CD1c-positive myeloid dendritic cell (primary cell): ENCODE data around the gene AUTS2.

Experiments
- DNase-seq: peaks from one replicate; pipeline ENCODE4 v3.0.0-alpha.2; 2016; ENCODE audit errors: extremely low spot score

The AUTS2 gene

DNA sequence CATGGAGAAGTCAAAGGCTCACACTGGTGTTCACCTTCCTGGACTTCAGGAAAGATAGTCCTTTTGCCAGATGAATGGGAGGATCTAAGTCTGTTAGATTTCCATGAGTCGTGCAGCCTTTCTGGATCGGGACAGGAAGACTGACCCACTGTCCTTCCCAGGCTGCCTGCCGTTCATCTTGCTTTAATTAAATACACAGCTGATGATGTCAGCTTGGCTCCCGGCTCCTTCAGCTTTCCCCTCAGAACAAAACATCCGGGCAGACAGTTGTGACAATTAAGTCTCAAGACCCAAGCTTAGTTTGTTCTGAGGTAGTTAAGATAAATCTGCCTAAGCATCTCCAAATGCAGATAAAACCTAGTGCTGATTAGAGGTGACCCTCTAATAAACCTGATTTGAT is 58.6 kb downstream of the AUTS2 start:
- DNase-seq = no peak

- DNase-seq = no peak
Measured at GRCh38 chr7:69657331-69657730, 59.1 kb downstream of the AUTS2 start.

DNA sequence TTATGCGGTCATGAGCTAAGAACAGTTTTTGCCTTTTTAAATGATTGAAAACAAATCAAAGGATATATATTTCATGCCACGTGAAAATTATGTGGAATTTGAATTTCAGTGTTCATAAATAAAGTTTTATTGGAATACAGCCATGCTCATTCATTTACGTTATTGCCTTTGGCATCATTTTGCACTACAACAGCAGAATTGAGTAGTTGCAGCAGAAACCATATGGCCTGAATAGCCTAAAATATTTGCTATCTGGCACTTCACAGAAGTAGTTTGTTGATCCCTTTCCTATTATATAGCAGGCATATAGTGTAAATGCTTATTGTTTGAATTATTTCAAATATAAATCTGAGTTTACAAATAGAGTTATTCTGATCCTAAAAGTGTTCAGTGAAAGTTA is 59.7 kb downstream of the AUTS2 start:
- DNase-seq = no peak

GRCh38 chr7:69659983-69660382 is 61.7 kb downstream of the AUTS2 start:
- DNase-seq = no peak

GRCh38 chr7:69661342-69661741 is 63.1 kb downstream of the AUTS2 start:
- DNase-seq = no peak

- no peak for DNase-seq
Measured at GRCh38 chr7:69663911-69664832, 65.9 kb downstream of the AUTS2 start.

DNA sequence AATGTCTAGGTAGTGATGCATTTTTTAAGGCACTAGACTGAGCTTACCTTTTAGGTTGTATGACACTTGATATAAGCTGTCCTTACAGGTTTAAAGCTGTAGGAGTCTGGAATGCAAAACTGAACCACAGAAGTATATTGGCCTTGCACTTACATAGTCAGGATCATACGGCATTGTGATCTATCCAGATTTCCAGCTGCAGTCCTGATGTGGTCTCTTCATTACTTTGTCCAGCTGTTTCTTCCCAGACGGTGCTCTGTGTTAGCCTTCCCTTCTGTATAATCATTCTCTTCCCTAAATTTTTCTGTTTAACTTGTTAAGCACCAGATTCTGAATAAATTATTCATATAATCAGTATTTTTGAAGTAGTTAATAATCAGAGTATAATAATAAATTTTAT is 67.1 kb downstream of the AUTS2 start:
- no peak for DNase-seq

- DNase-seq = no peak
Measured at GRCh38 chr7:69668339-69668870, 70.1 kb downstream of the AUTS2 start.

GRCh38 chr7:69670701-69671100 is 72.4 kb downstream of the AUTS2 start:
- no peak for DNase-seq

- no peak for DNase-seq
Measured at GRCh38 chr7:69673074-69673473, 74.8 kb downstream of the AUTS2 start.

- no peak for DNase-seq
Measured at GRCh38 chr7:69674701-69675182, 76.5 kb downstream of the AUTS2 start.

DNA sequence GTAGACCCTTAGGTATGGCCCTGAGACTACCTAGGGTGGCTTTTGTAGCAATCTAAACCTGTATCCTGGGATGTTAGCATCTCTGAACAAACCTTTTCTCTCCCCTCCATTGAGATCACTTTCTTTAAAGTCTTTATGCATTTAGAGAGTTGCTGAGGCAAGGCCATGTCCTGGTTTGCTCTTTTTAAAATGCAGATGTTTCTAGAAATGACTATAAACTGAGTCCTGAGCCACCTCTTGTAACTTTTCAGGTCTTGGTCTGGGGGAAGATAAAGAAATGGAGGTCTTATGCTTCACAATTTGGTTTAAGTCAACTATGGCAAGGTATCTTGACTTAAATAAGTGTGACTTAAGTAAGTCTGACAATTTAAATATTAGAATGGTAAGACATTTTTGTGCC is 78.0 kb downstream of the AUTS2 start:
- no peak for DNase-seq

DNA sequence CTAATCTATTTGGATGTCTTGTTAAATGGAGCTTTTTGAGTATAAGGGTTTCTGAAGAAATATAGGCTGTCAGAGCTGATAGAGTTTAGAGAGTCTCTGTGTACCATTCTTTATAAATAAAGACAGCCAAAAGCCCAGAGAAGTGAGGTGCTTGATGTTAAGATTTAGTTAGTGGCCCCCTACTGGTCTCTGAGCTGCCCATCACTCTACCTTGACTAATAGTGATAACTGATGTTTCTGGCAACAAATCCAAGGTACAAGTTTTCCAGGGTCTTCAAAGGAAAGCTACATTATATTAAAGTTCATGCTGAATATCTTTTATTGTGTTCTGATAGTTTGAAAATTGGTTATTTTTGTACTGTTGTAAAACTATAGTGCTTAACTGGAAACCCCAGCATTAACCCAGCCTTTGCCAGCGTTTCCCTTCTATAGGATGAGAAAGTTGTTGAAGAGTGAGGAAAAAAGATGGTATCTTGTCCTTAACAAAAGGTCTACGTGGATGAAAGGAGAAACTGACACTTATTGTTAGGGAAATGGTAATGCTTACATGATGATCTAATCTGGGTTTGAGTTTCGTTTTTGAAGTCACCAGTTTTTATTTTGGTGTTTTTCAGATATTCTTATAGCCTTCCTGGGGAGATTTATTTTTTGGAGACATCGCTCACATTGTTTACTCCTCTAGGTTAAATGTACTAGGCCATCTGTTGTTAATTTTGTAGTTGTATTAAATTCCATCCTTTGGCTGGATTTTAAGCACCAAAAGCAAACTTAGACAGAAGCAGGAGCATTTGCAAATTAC is 79.0 kb downstream of the AUTS2 start:
- no peak for DNase-seq

- no peak for DNase-seq
Measured at GRCh38 chr7:69677881-69678493, 79.7 kb downstream of the AUTS2 start.

- no peak for DNase-seq
Measured at GRCh38 chr7:69678494-69679187, 80.4 kb downstream of the AUTS2 start.

DNA sequence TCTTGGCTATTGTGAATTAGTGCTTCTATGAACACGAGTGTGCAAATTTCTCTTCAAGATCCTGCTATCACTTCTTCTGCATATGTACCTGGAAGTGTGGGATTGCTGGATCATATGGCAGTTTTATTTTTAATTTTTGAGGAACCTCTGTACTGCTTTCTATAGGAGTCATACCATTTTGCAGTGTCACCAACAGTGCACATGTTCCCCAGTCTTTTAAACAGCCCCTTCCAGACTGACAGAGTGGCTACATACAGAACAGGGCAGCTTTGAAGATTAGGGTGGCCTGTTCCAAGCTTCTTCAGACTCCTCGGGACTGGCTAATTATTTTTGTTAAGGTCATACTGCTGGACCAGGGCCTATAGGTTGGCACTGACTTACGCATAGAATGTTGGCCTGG is 82.9 kb downstream of the AUTS2 start:
- no peak for DNase-seq

DNA sequence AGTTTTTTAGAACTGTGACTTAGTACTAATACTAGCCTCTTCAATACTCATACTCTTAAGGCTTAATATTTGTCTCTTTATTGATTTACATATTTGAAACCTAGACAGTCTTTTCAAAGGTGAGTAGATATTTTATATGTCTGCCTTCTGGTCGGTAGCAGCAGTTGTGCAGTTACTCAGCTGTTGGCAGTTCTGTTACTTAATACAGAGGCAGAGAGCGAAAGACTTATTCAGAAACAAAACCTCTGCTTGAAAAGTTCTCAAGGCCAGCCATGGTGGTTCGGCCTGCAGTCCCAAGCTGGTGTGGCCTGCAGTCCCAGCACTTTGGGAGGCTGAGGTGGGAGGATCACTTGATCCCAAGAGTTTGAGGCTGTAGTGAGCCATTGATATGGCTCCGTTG is 84.2 kb downstream of the AUTS2 start:
- no peak for DNase-seq

DNA sequence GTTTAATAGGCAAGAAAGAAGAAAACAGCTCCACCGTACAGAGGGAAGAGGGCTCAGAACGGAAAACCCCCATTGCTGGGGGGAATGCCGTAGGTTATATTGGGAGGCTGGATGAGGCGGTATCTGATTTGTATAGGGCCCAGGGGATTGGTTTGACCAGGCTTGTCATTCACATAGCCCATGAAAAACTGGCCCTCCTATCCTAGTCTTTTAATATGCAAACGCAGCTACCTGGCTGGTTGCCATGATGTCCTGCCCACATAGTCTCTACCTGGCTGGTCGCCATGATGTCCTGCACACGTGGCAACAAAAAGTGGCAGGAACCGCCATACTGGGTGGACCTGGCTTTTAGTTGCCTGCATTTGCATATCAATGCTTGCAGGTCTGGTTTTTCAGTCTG is 84.7 kb downstream of the AUTS2 start:
- no peak for DNase-seq

DNA sequence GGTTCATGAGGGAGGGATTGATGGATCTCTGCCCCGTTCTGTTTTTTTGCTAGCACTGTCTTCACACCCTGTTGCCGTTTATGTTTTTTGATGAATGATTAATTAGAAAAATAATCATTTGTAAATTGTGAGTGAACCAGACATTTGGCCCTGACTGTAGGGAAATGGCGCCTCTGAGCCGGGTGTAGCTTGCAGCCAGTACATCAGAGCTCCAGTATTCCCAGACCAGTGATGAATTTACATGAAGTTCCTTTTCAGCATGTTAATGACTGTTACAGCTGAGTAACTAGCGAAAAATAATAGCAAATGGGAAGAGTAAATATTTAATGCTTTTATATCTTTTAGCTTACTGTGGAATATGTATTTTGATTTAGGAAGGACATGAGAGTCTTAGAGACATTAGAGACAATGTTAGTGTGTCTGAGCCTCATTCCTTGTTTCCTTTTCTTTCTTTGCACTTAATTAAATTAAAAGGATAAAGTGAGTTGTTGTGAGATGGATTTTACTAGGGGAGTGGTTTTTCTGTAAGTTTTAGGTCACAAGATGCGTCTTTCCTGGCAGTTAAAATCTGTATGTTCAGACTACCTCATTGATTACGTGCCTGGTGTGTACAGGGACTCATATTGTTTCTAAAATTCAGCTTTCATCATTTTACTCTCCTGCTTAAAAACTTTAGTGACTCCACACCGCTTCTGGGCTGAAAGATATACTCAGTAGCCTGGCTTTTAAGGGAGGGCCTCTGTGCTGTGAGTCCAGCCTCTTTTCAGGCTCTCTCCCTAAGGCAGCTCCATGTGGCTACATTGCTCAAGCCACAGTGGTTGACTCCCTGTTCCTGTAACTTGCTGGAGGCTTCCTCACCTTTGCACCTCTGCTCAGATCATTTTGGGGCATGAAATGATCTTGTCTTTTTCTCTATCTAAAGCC is 86.4 kb downstream of the AUTS2 start:
- DNase-seq = no peak

GRCh38 chr7:69685293-69685631 is 87.0 kb downstream of the AUTS2 start:
- DNase-seq = no peak

GRCh38 chr7:69686366-69686765 is 88.1 kb downstream of the AUTS2 start:
- DNase-seq = no peak
